GM18519 (cell line): ENCODE results near the gene MRC1.

Experiments used
- ATAC-seq: cut with Tn5 transposase; IDR thresholded peaks from one replicate; pipeline ENCODE4 v1.9.1; 2021; ENCODE audit warnings: mild to moderate bottlenecking, moderate library complexity; ENCODE audit not compliant: unreplicated experiment, low FRiP score

MRC1 gene

GRCh38 chr10:17838080-17838648 is 29.0 kb downstream of the MRC1 start:
- ATAC-seq = no peak

GRCh38 chr10:17841050-17841449 is 31.9 kb downstream of the MRC1 start:
- no peak for ATAC-seq

- no peak for ATAC-seq
These were observed 33.5 kb downstream of the MRC1 start for GRCh38 chr10:17842641-17843040.

DNA sequence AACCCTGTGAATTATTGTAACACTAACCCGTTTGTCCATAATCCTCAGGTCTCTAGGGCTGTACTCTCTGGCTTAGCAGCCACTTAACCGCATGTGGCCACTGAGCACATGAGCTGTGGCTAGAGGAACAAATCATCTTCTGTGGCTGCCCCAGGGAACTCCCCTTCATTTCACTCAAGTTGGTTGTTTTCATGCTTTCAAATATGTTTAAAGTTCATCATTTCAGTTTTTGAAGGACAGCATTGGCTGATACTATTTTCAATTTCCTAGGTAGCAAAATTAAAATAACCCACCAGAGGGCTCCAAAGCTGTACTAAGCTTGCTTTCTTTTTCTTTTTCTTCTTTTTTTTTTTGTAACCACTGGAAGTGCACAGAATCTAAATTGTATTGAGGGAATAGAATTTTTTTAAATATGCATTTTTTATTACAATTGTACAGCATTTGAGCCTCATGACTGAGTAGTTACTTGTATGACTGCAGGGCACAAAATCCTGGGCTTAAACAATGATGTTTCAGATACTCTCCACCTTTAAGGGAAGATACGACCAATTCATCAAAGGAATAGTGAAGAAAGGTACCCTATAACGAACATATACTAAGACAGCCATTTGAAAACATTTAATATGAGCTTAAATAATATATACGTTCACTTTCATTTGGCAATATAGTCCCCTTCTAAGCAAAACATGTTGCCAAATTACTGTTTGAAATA is 38.6 kb downstream of the MRC1 start:
- ATAC-seq = no peak

DNA sequence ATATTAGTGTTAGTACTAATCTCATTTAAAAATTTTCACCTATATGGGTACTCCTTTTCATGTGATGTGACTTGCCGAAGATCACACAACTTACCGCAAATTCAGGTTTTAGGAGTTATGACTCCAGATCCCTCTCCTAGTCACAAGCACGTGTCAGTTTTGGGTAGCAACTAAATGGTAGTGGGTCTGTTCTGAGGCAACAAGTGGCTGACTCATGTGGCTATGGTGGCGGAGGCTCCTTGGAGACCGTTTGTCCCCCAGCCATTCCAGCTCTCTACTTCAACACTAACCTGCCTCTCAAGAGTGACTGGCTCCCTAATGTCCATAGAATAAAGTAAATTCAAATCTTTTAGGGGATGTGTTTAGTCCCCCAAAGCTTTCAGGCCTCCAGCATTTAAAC is 39.5 kb downstream of the MRC1 start:
- ATAC-seq = no peak

DNA sequence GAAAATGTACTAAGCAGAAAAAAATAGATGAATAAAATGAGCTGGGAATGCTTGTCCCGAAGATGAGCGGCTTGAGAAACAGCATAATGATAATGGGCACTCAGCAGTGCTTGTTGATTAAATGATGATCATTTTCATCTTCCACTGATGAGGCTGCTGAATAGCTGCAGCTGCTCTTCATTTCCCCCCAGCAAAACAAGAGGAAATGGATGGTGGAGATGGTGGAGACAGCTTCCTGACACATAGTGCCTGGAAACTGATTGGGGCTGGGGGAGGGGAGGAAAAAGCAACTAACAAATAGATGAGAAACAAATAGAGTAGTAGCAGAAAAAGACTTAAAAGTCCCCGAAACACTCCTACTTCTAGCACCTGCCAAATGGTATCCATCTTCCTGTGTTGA is 41.4 kb downstream of the MRC1 start:
- ATAC-seq = no peak

- ATAC-seq = no peak
These were observed 42.5 kb downstream of the MRC1 start for GRCh38 chr10:17851611-17852010.

GRCh38 chr10:17854044-17854652 is 45.0 kb downstream of the MRC1 start:
- no peak for ATAC-seq

- no peak for ATAC-seq
These were observed 47.9 kb downstream of the MRC1 start for GRCh38 chr10:17857040-17857439.

- no peak for ATAC-seq
These were observed 50.5 kb downstream of the MRC1 start for GRCh38 chr10:17859492-17860156.

DNA sequence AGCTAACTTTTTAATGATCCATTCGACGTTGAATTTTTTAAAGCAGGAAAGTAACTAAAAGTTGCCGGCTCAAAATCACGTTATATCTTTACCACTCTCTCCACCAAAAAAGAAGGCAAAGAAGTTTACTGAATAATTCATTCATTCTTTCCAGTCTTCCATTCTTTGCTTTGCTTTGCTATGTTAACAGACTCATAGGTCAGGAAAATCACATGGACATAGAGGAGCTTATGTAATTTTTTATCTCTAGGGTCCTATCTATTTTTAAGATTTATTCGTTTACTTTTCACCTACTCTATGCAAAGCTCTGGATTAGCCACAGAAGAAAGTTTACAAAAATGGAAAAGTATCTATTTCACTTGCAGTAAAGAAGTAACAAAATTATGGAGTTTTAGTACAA is 52.6 kb downstream of the MRC1 start:
- ATAC-seq = no peak

DNA sequence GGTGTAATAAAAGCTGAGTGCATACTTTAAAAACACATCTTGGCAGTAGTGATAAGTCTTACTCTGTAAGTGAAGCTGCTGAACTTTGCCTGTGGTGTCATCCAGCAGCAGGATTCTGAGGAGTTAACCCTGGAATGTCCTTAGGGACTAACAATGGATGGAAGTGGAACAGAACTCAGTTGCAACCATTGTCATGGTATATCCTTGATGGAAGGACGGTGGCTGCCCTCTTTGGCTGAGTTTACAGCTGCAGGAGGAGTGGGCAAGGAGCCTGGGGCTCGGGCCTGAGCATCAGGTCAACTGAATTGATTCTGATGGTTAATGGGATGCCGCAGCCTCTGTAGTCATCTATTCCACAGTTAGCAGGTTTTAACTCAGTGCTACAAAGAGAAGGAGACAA is 56.2 kb downstream of the MRC1 start:
- ATAC-seq = no peak

DNA sequence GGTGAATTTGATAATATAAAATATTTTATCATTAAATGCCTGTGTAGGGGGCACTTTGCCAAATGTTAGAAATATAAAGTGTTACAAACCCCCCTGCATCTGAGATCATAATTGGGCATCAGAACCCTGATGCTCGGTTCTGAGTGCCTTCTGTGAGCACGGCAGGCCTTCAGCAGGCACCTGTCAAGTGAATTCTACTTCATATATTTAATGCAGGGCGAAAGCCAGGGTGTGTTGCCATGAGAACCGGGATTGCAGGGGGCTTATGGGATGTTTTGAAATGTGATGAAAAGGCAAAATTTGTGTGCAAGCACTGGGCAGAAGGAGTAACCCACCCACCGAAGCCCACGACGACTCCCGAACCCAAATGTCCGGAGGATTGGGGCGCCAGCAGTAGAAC is 57.2 kb downstream of the MRC1 start:
- no peak for ATAC-seq

DNA sequence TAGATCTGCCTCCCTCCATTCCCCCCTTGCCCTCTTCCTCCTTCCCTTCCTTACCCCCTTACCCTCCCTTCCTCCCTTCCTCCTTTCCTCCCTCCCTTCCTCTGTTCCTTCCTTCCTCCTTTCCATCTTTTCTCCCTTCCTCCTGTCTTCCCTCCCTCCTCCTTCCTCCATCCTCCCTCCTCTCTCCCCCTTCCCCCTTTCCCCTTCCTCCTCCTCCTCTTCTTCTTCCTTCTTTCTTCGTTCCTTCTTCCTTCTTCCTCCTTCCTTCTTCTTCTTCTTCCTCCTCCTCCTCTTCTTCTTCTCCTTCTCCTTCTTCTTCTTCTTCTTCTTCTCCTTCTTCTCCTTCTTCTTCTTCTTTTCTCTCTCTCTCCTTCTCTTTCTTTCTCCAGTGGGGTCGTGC is 57.9 kb downstream of the MRC1 start:
- no peak for ATAC-seq

GRCh38 chr10:17871036-17871435 is 61.9 kb downstream of the MRC1 start:
- ATAC-seq = no peak

- ATAC-seq = no peak
These were observed 63.3 kb downstream of the MRC1 start for GRCh38 chr10:17872191-17873091.

GRCh38 chr10:17873946-17874345 is 64.8 kb downstream of the MRC1 start:
- no peak for ATAC-seq

- no peak for ATAC-seq
These were observed 68.0 kb downstream of the MRC1 start for GRCh38 chr10:17877121-17877520.

DNA sequence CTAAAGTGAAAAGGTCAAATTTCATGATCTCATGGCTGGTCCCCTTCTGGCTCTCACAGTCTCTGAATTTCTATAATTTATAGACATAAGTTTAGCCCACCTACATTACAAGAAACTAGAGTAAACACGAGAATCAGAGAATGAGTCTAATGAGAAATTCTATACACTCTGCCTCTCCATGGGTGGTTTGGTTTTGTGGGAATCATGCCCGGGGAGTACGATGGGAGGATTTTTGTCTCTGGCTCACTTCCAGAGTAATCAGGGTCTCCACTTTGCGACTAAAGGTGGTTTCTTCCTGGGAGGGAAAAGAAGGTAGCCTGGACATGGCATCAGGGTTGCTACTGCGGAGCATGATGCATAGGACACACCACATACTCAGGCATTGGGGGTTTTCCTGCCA is 69.7 kb downstream of the MRC1 start:
- ATAC-seq = no peak

- ATAC-seq = no peak
These were observed 71.5 kb downstream of the MRC1 start for GRCh38 chr10:17880601-17881000.

- ATAC-seq = no peak
These were observed 73.4 kb downstream of the MRC1 start for GRCh38 chr10:17882557-17882956.
